ENCODE data around the gene KCNMB1. TPM values are rescaled to one million over a fixed set of nuclear protein-coding genes. Genes with fewer than 3 reads are reported as not detected.
A peak's percentile ranks its signal among the peaks of the same experiment; 100 is the strongest.

KCNMB1 gene
- total and polyA plus RNA-seq, 2 of the 13 experiments (the other 11 are each of a cell fraction or from before 2014, with no cell fraction given): not detected

GRCh38 chr5:170338933-170339779, 50.0 kb downstream of the KCNMB1 start:
- intact Hi-C loops (cut with micrococcal nuclease; ENCODE audit: unreplicated experiment): no loop called here
- no TSS peak for BruUV-seq (replicated peaks)
- no peak overlapping the region for H3K4me2 ChIP-seq (ENCODE audit: low read depth, low read length)
- FAIRE-seq (no peak), ATAC-seq (no peak), DNase-seq (ENCODE audit: low spot score) (no peak)
- WGBS (ENCODE audit: low lambda C conversion rate): 28% methylated on average over 4 of the region's 4 CpGs
- no peak overlapping the region for H3K9ac ChIP-seq (ENCODE audit: insufficient read depth, low read depth, low read length)
- H3K9me3 ChIP-seq (ENCODE audit: low read length): no peaks in the 10 kb centered on the region
- no peak overlapping the region for H3K27ac ChIP-seq (ENCODE audit: extremely low read length, insufficient read depth, low read length)
- CTCF ChIA-PET (ENCODE audit: low intra/inter-chr PET ratio, low total read pairs): no interaction called here
- peak; percentile 95 for TF ChIP-seq MAFF (IDR thresholded peaks at IDR 0.05; ENCODE audit: low read depth, low read length)
- peak; percentile 3; the same call in 1 of the 2 replicates for TF ChIP-seq STAG1 (CRISPR knock-in tag; IDR thresholded peaks at IDR 0.05)
- TF ChIP-seq MAFK (conservative IDR thresholded peaks at IDR 0.05 in 1 of 2, IDR thresholded peaks at IDR 0.05 in 1 of 2; ENCODE audit: low read length in 2 of 2): peak; percentile 94 to 97
- no peak for TF ChIP-seq TRIM24 (CRISPR knock-in tag; IDR thresholded peaks at IDR 0.05)
- TF ChIP-seq CTCF (CRISPR knock-in tag; IDR thresholded peaks at IDR 0.05): 0 out of 2 replicates have a peak, but pooled peaks have one; percentile 19
- no peak for TF ChIP-seq BRF2 (CRISPR knock-in tag; IDR thresholded peaks at IDR 0.05)
- POLR2A ChIA-PET: no interaction called here
- in situ Hi-C loops (cut with HindIII; ENCODE audit: extremely low pct_ligation_motif_present, low pct_unique_long_range_greater_than_20kb): no loop called here
- H3K4me1 ChIP-seq (ENCODE audit: insufficient read depth, low read length): no peaks in the 10 kb centered on the region
- no peaks in the 10 kb centered on the region for H4K20me1 ChIP-seq (ENCODE audit: insufficient read depth, low read length)
- peaks cover 1 to 3% of the 10 kb centered on the region in 2 experiments; a peak in 2 of 5 replicates for H3K27me3 ChIP-seq (ENCODE audit: control insufficient read depth in 1 of 2, insufficient read depth in 2 of 2, low read length in 2 of 2)
- no peak overlapping the region for H2AFZ ChIP-seq (ENCODE audit: low read length)
- no peaks in the 10 kb centered on the region for H3K79me2 ChIP-seq (ENCODE audit: insufficient read depth, low read length)
- H3K4me3 ChIP-seq (replicated peaks in 1 of 3; ENCODE audit: insufficient read depth in 1 of 3, low read depth in 2 of 3, low read length in 3 of 3): no peak overlapping the region
- no peaks in the 10 kb centered on the region for H3K36me3 ChIP-seq (replicated peaks in 1 of 2; ENCODE audit: control insufficient read depth in 1 of 2, insufficient read depth in 2 of 2, low read length in 2 of 2)
